ENCODE data around the gene SPATA20. TPM values are rescaled to one million over a fixed set of nuclear protein-coding genes. Genes with fewer than 3 reads are reported as not detected.

The SPATA20 gene
- total RNA-seq, 3 donors from 2014 or later = 52.4 to 62.3 (median 58.4) TPM

GRCh38 chr17:50517011-50517410, 30.0 kb upstream of the SPATA20 start:
- Histone ChIP-seq H3K4me3 (no peak overlapping the region), H3K27ac (no peak overlapping the region), H3K9me3 (no peaks in the 10 kb centered on the region), H3K4me1 (no peaks in the 10 kb centered on the region), H3K27me3 (no peaks in the 10 kb centered on the region), H3K36me3 (no peaks in the 10 kb centered on the region)
- intact Hi-C loops (cut with DNase I; ENCODE audit: low total_unique reads) = no loop called here
- TF ChIP-seq POLR2A (IDR thresholded peaks at IDR 0.05) (no peak), CTCF (IDR thresholded peaks at IDR 0.05) (no peak), POLR2AphosphoS5 (IDR thresholded peaks at IDR 0.05) (no peak)
- no peak for DNase-seq (ENCODE audit: low spot score in 2 of 2)

GRCh38 chr17:50517504-50518383, 29.2 kb upstream of the SPATA20 start:
- H3K9me3 ChIP-seq = no peaks in the 10 kb centered on the region
- H3K27me3 ChIP-seq = no peaks in the 10 kb centered on the region
- H3K4me1 ChIP-seq = no peaks in the 10 kb centered on the region
- H3K27ac ChIP-seq = peak overlapping the region in 1 of 2 donors; percentile 56
- H3K4me3 ChIP-seq = no peak overlapping the region
- H3K36me3 ChIP-seq = no peaks in the 10 kb centered on the region
- intact Hi-C loops (cut with DNase I; ENCODE audit: low total_unique reads) = no loop called here
- no peak for TF ChIP-seq CTCF (IDR thresholded peaks at IDR 0.05)
- TF ChIP-seq POLR2AphosphoS5 (IDR thresholded peaks at IDR 0.05) = no peak
- no peak for TF ChIP-seq POLR2A (IDR thresholded peaks at IDR 0.05)
- no peak for DNase-seq (ENCODE audit: low spot score in 2 of 2)

GRCh38 chr17:50518384-50519023, 28.5 kb upstream of the SPATA20 start:
- Histone ChIP-seq H3K4me1 (no peaks in the 10 kb centered on the region), H3K36me3 (no peaks in the 10 kb centered on the region), H3K27me3 (no peaks in the 10 kb centered on the region), H3K4me3 (no peak overlapping the region), H3K27ac (peak overlapping the region; percentile 25 to 56), H3K9me3 (no peaks in the 10 kb centered on the region)
- TF ChIP-seq POLR2AphosphoS5 (IDR thresholded peaks at IDR 0.05) (no peak), CTCF (IDR thresholded peaks at IDR 0.05) (no peak)
- DNase-seq (ENCODE audit: low spot score in 2 of 2) = peak in 1 of 2 donors; percentile 65
- intact Hi-C loops (cut with DNase I; ENCODE audit: low total_unique reads) = no loop called here

- intact Hi-C loops (cut with DNase I; ENCODE audit: low total_unique reads) = no loop called here
- H3K4me1 ChIP-seq = no peaks in the 10 kb centered on the region
- H3K27me3 ChIP-seq = no peaks in the 10 kb centered on the region
- no peak for TF ChIP-seq CTCF (IDR thresholded peaks at IDR 0.05)
- TF ChIP-seq POLR2A (IDR thresholded peaks at IDR 0.05) = no peak
- TF ChIP-seq POLR2AphosphoS5 (IDR thresholded peaks at IDR 0.05) = no peak
- H3K4me3 ChIP-seq = no peak overlapping the region
- H3K36me3 ChIP-seq = no peaks in the 10 kb centered on the region
- DNase-seq (ENCODE audit: low spot score in 2 of 2) = no peak
- no peaks in the 10 kb centered on the region for H3K9me3 ChIP-seq
- H3K27ac ChIP-seq = peak overlapping the region; percentile 25 to 56
These were observed 27.7 kb upstream of the SPATA20 start for GRCh38 chr17:50519141-50519834.
